NT2/D1 (cell line): ENCODE results near the gene FBXL12.
A peak's percentile ranks its signal among the peaks of the same experiment; 100 is the strongest.

Experiments used
- DNase-seq: peaks from one replicate; pipeline ENCODE4 v3.0.0-alpha.2; 2011; ENCODE audit warnings: low read depth, low spot score
- H3K27me3 ChIP-seq: 2 replicates; pipeline ENCODE4 v1.6.0; 2011; ENCODE audit warnings: mild to moderate bottlenecking; ENCODE audit not compliant: insufficient read length, insufficient read depth
- H3K36me3 ChIP-seq: 2 replicates; pipeline ENCODE4 v1.6.1; 2011; ENCODE audit warnings: mild to moderate bottlenecking, low read length, mixed read lengths; ENCODE audit not compliant: insufficient read depth, insufficient read length
- H3K4me1 ChIP-seq: 2 replicates; pipeline ENCODE4 v1.5.1; 2011; ENCODE audit not compliant: insufficient read depth, insufficient read length
- H3K4me3 ChIP-seq: 2 replicates; pipeline ENCODE4 v1.5.1; 2011; ENCODE audit warnings: low read depth; ENCODE audit not compliant: insufficient read length
- H3K9ac ChIP-seq: 2 replicates; pipeline ENCODE4 v1.6.0; 2011; ENCODE audit warnings: low read depth; ENCODE audit not compliant: insufficient read length
- H3K9me3 ChIP-seq: 2 replicates; pipeline ENCODE4 v1.5.1; 2011; ENCODE audit warnings: mild to moderate bottlenecking, low read length; ENCODE audit not compliant: insufficient read depth
- SUZ12 ChIP-seq: IDR thresholded peaks from 2 replicates; pipeline ENCODE4 v1.6.1; 2011; ENCODE audit not compliant: insufficient read length, insufficient read depth; ENCODE audit errors: extremely low read depth
- YY1 ChIP-seq: IDR thresholded peaks from 2 replicates; pipeline ENCODE4 v1.6.1; 2011; ENCODE audit not compliant: insufficient read length, insufficient read depth
- ZNF274 ChIP-seq: IDR thresholded peaks from 2 replicates; pipeline ENCODE4 v1.6.1; 2011; ENCODE audit warnings: mild to moderate bottlenecking, low read depth, low read length

FBXL12 gene

DNA sequence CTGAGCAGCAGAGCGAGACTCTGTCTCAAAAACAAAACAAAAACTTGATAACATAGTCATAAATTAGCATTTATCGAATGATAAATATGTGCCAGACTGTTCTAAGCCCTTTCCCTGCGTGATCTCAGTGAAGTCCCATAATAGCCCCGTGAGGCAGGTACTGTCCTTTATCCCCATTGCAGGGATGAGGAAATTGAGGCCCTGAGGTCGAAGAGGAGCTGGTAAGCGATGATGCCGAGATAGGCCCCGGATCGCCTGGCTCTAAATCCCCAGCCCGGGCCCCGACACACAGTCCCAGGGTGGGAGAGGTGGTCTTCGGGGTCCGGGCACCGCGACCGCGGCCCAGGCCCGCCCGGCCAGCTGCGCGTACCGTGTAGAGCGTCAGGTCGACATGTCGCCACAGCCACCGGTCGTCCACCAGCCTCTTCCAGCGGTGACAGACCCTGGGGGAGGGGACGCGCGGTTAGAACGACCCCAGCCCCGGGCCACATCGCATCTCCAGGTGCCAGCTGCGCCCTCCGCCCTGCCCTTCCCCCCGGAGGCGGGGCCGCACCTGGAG lies 625 bp downstream of the FBXL12 start:
- TF ChIP-seq YY1 (no peak), SUZ12 (no peak), ZNF274 (no peak)
- Histone ChIP-seq H3K27me3 (no peaks in the 10 kb centered on the region), H3K36me3 (peaks cover 26% of the 10 kb centered on the region), H3K4me3 (peak overlapping the region; percentile 99), H3K4me1 (peaks cover 3% of the 10 kb centered on the region), H3K9ac (peak overlapping the region; percentile 97), H3K9me3 (peaks cover 21% of the 10 kb centered on the region; the same call in 1 of the 2 replicates)
- DNase-seq = no peak

- H3K27me3 ChIP-seq = no peaks in the 10 kb centered on the region
- TF ChIP-seq SUZ12 = no peak
- TF ChIP-seq ZNF274 = no peak
- no peak for TF ChIP-seq YY1
- no peak overlapping the region for H3K9ac ChIP-seq
- peaks cover 13% of the 10 kb centered on the region; the same call in 1 of the 2 replicates for H3K9me3 ChIP-seq
- H3K36me3 ChIP-seq = peaks cover 65% of the 10 kb centered on the region
- DNase-seq = no peak
- H3K4me3 ChIP-seq = no peak overlapping the region
- H3K4me1 ChIP-seq = no peaks in the 10 kb centered on the region
These were observed 7.7 kb downstream of the FBXL12 start for GRCh38 chr19:9811139-9811538.

- no peak overlapping the region for H3K4me3 ChIP-seq
- H3K27me3 ChIP-seq = no peaks in the 10 kb centered on the region
- H3K4me1 ChIP-seq = no peaks in the 10 kb centered on the region
- TF ChIP-seq ZNF274 = no peak
- no peak for TF ChIP-seq YY1
- TF ChIP-seq SUZ12 = no peak
- H3K9ac ChIP-seq = no peak overlapping the region
- no peak for DNase-seq
- no peaks in the 10 kb centered on the region for H3K9me3 ChIP-seq
- peaks cover 66% of the 10 kb centered on the region for H3K36me3 ChIP-seq
These were observed 9.7 kb downstream of the FBXL12 start for GRCh38 chr19:9808855-9809824.

- no peak overlapping the region for H3K4me3 ChIP-seq
- H3K9ac ChIP-seq = no peak overlapping the region
- H3K36me3 ChIP-seq = peaks cover 67% of the 10 kb centered on the region
- TF ChIP-seq YY1 = no peak
- TF ChIP-seq SUZ12 = no peak
- no peak for TF ChIP-seq ZNF274
- no peaks in the 10 kb centered on the region for H3K4me1 ChIP-seq
- H3K27me3 ChIP-seq = no peaks in the 10 kb centered on the region
- no peaks in the 10 kb centered on the region for H3K9me3 ChIP-seq
- no peak for DNase-seq
These were observed 12.1 kb downstream of the FBXL12 start for GRCh38 chr19:9806803-9807202.

DNA sequence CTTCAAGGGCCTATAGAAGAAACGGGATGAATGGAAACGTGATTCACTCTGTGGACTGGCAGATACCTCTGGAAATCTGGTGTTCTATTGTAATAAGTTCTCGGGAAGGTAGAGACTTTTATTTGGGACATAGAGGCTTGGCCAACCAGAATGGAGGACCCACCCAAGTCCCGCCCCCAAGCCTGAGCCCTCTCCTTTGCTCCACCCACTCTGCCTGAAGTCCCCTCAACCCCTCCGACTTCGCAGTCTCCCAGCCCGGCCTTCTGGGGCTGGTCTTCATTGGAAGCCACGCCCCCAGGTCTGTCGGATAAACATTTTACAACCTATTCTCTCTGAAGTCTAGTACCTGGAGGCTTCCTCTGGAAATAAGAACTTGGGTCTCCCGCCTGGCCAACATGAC lies 16.9 kb downstream of the FBXL12 start:
- H3K4me1 ChIP-seq = no peaks in the 10 kb centered on the region
- no peak for TF ChIP-seq SUZ12
- TF ChIP-seq YY1 = no peak
- TF ChIP-seq ZNF274 = no peak
- H3K9ac ChIP-seq = no peak overlapping the region
- no peak for DNase-seq
- H3K27me3 ChIP-seq = no peaks in the 10 kb centered on the region
- H3K9me3 ChIP-seq = no peaks in the 10 kb centered on the region
- peaks cover 33% of the 10 kb centered on the region for H3K36me3 ChIP-seq
- no peak overlapping the region for H3K4me3 ChIP-seq

- DNase-seq = no peak
- peaks cover 16% of the 10 kb centered on the region for H3K36me3 ChIP-seq
- no peak for TF ChIP-seq ZNF274
- no peak for TF ChIP-seq YY1
- TF ChIP-seq SUZ12 = no peak
- no peak overlapping the region for H3K4me3 ChIP-seq
- H3K27me3 ChIP-seq = no peaks in the 10 kb centered on the region
- H3K9me3 ChIP-seq = no peaks in the 10 kb centered on the region
- no peaks in the 10 kb centered on the region for H3K4me1 ChIP-seq
- no peak overlapping the region for H3K9ac ChIP-seq
These were observed 19.7 kb downstream of the FBXL12 start for GRCh38 chr19:9799162-9799561.

- H3K9me3 ChIP-seq = no peaks in the 10 kb centered on the region
- no peaks in the 10 kb centered on the region for H3K4me1 ChIP-seq
- H3K27me3 ChIP-seq = no peaks in the 10 kb centered on the region
- H3K36me3 ChIP-seq = peaks cover 8% of the 10 kb centered on the region
- H3K4me3 ChIP-seq = no peak overlapping the region
- H3K9ac ChIP-seq = no peak overlapping the region
- TF ChIP-seq YY1 (no peak), ZNF274 (no peak), SUZ12 (no peak)
- DNase-seq = no peak
These were observed 21.0 kb downstream of the FBXL12 start for GRCh38 chr19:9797871-9798270.
